ENCODE measurements around the gene SLC25A21.
"Not testable (repeated sequence)": the region's sequence is repeated elsewhere in the genome, so short reads cannot be mapped to it uniquely, and the experiment has no call there.

Gene SLC25A21

DNA sequence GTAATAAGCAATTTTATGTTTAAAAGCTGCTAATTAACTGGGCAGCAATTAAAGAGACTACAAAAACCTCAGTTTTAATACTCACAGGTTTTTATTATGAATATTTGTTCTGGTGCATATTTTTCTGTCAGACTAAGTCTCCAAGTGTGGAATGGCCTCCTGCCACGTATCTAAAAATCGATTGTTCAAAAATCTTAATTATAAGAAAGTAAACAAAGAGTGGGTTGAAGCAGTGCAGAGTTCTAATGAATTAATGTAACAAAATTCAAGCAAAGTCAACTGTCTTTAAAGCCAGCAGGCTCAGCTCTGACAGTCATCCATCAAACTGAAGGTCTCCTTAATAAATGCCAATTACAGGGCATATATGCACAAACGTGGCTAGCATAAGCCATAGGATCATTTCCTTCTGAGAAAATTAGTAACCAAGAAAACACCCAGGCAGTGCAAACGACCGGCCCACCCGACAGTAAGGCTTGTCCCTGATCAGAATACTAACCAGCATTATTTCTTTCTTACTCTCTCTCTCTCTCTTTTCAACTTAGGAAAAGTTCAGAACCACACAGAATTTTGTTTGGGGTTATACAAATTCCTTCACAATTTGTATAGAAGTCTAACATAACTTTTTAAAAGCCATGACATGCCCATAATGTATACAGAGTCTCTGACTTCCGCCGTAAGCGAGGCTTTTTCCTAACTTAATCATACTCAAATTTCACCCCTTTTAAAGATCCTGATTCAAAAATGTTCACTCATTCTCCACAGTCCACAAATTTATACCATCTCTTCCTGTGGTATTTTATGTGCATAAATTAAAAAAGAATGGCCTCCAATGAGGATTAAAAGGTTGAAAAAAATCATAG is 83.8 kb downstream of the SLC25A21 start:
- no peak for DNase-seq (ENCODE audit: low read depth)

DNA sequence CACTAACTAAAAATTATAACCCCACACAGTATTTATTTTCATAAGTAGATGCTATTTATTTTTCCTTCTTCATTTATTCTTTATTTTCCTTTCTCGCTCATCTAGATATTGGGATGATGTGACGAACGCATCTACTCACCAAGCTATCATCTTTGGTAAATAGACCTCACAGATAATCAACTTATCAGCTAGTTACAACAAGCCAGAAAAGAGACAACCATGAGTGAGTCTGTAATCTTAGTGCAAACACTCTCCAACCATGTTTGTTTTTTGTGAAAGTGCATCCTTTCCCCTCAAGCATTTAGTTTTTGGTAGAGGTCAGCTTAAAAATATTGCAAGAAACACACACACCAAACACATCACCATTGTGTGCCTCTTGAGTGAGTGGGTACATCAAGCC is 84.9 kb downstream of the SLC25A21 start:
- DNase-seq (ENCODE audit: low read depth) = no peak

DNA sequence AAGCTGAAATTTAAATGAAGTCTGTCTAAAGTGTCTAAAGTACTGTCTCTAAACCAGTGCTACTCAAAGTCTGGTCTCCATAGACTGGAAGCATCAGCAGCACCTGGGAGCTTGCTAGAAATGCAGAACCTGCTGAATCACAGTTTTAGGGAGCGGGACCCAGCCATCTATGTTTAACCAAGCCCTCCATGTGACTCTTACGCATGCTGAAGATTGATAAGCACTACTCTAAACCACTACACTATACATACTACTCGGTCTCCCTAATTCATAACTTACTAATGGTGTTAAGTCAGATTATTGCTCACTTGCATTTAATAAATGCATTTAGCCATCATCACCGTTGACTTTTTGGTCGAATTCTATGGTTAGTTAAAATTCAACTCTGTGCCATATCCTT is 88.8 kb downstream of the SLC25A21 start:
- no peak for DNase-seq (ENCODE audit: low read depth)

DNA sequence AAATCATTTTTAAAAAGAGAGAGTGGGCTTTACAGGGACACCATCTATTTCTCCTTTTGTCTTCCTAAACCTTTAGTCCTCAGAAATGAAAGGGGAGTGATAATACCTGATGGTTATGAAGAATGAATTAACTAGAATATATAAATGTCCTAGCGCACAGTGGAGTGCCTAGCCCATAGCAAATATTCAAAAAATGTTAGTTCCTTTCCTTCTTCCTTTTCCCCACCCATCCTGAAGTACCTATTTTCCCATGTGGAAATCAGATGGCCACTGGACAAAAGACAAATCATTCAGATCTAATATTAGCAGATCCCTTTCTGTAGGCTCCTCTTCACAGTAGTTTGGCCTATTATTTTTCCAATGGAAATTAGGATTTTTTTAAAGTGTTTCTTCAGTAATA is 90.0 kb downstream of the SLC25A21 start:
- no peak for DNase-seq (ENCODE audit: low read depth)

DNA sequence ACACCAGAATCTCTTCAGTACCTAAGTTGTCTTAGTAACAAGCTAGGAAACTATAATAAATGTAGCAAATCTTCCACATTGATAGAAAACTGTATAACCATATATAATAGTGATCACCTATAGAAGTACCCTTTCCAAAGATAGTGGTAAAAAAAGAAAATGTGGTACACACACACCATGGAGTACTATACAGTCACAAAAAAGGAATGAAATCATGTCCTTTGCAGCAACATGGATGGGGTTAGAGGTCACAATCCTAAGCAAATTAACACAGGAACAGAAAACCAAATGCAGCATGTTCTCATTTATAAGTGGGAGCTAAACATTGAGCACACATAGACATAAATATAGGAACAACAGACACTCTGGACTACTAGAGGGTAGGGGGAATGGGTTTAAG is 90.5 kb downstream of the SLC25A21 start:
- no peak for DNase-seq (ENCODE audit: low read depth)

DNA sequence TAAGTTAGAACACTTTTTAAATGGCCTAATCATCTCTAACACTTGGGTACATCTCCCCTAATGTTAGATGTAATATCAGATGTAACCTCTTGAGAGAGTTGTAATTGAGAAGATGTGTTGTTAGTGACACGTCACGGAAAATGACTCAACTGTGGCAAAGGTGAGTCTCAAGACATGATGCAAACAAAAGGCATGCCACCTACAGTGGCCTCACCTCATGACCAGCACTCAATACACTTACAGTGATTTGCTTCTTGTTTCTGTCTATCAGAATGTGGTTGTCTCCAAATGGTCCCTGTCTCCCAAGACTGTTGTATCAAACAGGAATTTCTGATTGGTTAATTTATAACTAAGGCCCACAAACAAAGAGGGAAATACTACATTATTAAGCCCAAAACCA is 91.2 kb downstream of the SLC25A21 start:
- DNase-seq (ENCODE audit: low read depth) = no peak

DNA sequence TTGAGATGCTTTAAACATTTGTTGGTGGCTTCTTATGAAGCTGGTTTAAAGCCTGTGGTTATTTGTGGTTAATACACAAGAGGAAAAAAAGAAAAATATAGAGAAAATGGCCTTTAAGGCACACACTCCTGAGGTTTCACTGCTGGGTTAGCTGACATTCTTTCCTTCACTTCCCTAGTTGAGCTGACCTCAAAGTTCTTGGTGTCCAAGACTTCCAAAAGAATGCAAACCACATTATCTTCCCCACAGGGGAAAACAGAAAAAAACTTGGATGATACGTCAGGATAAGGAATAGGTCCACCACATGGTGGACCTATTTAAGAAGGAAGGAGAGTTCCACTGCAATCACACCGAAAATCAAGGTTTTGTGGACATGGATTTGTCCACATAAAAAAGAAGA is 94.3 kb downstream of the SLC25A21 start:
- DNase-seq (ENCODE audit: low read depth) = no peak

DNA sequence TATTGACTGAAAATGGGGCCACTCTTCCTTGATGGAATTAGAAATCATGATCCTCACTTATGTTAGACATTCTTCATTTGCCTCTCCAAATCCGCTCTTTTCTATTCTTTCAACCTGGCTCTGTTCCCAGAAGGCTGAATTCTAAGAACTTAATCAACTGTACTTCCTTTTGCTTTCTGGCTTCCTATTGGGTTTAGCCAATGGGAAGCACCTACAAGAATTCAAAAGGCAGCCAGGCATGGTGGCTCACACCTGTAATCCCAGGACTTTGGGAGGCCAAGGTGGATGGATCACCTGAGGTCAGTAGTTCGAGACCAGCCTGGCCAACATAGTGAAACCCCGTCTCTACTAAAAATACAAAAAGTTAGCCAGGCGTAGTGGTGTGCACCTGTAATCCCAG is 98.1 kb downstream of the SLC25A21 start:
- not testable (repeated sequence) for DNase-seq (ENCODE audit: low read depth)

DNA sequence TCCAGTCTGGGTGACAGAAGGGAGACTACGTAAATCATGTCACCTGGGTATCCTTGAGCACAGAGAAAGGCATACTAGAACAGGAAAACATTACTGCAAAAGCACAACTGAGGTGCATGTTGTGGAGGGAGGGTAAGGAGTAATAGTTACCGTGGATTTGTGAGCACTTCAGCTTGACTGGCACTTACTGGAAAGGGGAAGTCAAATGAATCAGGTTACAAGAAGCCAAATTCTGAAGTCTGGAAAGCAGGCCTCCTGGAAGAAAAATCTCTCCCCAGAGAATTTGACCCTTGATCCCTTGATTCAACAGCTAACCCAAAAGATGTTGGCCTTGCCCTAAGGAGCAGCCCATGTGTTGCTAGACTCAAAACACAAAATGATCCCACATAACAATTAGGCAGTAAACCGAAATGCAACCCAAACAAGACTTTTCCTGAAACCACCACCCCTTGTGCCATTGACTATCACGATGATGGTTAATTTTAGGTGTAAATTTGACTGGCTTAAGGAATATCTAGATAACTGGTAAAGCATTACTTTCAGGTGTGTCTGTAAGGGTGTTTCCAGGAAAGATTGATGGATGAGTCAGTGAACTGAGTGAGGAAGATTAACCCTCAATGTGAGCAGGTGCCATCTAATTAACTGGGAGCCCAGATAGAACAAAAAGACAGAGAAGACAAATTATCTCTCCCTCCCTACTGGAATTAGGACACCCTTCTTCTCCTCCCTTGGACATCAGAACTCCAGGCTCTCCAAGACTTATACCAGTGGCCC is 108.8 kb downstream of the SLC25A21 start:
- no peak for DNase-seq (ENCODE audit: low read depth)

DNA sequence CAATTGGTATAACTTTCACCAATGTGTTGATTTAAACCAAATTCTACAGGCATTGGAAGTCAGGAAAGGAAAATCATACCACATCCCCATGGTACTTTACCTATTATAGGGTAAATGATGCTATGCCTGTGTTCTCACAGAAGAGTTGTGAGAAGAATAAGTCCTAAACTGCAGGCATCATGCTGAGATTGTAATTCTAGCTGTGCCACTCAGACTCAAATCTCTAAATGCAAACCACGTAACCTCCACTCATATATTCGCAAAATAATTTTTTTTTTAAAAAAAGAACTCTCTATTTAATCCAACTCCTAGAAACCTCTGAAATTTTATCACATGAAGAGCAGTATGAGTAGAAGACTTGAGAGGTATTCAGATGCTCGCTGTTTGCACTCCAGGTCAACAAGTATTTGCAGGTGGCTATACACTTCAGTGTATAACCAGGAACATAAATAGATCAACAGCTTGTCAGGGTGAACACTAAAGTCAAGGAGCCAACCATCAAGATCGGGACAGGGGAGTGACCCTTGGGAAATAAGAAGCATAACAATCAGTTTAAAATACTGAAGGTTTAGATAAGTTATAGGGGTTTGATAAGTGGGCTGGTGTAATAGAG is 110.1 kb downstream of the SLC25A21 start:
- DNase-seq (ENCODE audit: low read depth) = no peak

DNA sequence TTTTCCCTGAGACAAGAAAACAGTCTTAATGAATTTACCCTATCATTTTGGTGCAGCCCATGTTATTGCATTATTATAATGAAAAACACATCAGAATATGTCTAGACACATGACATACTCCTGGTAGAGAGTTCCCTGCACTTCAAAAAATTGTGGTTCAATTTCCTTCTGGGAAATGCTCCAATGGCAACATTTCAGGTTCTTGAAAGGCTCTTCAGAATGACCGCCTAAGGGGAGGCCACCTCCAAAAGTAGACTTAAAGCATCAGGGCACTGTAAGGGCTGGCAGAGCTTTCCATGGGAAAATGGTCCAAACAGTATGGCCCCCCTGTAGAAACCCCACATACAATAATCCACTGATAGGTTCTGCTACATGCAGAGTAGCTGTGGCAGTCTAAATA is 110.7 kb downstream of the SLC25A21 start:
- no peak for DNase-seq (ENCODE audit: low read depth)

DNA sequence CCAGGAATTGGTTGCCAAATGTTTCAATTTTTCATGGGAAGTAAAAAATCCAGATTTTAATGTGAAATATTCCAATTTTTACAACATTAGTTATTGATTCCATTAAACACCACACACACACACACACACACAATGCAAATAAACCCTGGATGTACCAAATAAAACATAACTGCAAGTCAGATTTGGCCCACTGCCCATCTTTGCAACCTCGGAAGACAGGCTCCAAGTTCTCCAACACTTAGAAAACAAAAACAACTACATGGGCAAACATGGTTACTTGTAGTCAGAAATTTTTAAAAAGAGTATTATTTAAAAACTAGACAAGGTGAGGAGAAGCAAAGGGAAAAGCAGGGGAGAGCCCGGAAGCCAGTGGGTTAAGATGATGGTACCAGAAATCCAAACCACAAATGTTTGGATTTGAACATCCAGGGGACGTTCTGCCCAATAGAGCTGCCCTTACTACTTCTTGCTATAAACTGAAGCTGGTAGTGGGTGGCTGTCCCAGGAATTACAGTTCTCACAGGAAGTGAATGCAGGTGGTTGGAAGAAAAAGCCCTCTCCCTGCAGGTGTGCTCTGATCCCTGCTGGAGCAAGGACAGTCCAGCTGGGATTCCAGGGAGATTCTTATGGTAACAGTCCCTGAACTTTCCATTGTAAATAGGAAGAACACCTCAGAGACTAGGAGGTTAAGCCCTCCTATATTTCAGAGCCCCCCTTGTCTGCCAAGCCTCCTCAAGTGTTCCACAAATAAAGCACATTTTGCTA is 111.7 kb downstream of the SLC25A21 start:
- DNase-seq (ENCODE audit: low read depth) = no peak

DNA sequence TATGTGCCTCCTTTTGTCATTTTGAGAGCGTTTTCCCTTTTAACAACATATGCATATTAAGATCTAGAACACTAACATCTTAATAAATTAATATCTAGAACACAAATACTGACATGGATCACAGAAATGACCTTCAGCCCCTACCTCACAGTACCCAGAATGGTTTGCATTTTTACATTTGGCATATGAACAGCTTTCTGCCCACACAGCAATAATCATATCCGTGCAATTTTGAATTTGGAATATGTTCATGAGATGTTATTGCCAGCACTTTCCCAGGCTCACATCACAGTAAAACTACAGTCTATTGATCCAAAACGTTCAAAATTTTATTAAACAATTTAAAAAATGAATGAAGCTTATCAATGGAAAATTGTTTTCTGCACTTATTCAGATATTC is 114.6 kb downstream of the SLC25A21 start:
- DNase-seq (ENCODE audit: low read depth) = no peak

DNA sequence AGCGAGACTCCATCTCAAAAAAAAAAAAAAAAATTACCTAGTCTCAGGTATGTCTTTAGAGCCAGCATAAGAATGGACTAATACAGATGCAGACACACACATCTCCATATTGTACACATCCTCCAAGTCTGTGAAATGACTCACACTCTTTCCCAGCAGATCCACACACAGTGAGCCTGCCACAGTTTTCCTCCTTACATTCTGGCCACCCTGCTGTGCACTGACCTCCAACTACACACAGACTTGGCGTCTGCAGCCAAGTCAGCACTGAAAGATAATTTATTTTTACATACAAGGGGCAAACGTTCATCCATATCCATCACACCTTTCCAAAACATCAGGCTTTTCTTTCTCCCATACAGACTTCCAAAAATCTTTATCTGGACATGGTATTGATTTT is 115.9 kb downstream of the SLC25A21 start:
- no peak for DNase-seq (ENCODE audit: low read depth)

DNA sequence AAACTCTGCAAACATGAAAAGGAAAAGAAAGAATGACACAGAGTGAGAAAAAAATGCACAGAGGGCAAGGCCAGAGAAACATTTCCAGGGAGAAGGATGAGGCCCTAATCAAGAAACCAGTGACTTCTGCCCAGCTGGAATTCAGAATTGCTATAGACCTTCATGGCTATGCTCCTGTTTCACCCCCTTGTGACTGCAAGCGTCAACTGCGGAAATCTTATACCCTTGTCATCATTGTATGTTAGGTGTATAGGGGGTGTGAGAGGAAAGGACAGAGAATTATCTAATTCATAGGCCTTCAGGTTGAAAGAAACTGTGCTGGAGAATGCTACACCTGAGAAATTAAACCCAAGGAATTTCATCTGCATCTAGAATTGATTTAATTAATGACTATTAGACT is 117.5 kb downstream of the SLC25A21 start:
- DNase-seq (ENCODE audit: low read depth) = no peak

DNA sequence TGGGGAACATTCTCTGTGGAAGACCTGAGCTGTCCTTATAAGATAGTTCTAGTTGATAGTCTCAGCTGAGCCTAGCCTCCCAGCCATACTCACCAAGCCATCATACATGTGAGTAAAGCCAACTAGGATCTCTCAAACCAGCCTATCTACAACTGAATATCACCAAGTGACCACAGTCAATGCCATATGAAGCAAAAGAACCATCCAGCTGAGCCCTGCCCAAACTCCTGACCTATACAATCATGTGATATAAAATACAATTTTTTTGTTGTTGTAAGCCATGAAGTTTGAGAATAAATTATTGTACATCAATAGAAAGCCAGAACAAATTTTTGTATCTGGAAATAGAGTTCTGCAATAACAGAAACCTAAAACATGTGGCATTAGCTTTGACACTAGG is 118.3 kb downstream of the SLC25A21 start:
- no peak for DNase-seq (ENCODE audit: low read depth)

DNA sequence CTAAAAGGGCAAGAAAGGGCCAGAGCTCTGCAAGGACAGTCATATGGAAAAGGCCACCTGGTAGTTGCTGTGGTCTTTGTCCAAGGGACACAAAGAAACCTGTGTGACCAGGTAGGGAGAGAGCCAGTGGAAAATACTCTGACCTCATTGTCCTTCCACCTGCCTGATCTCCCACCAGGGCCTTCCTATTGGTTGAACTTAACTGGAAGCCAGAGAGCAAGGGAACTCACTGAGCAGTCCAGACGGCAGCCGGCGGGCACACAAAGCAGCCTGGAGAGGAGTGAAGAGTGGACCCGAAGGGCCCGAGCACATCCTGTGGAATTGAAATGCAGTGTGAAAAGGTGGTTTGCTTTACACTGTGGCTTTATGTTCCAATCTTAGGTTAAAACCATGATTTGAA is 120.7 kb downstream of the SLC25A21 start:
- DNase-seq (ENCODE audit: low read depth) = no peak

DNA sequence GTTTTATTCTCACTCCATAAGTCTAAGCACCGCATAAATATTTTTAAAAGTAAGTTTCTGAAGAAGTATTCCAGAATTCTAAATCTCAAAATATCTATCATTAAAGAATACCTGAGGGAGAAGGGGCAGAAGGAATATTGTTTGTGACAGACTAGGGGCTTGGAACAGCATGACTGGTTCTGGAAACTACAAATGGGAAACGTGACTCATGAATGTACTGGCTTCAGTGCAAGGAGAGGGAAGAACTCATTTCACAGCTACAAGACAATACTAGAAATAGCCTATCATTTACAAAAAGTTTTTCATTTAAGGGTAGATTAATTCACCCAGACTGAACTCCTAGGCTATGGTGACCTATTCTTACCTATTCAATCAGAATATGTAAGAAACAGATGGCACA is 121.3 kb downstream of the SLC25A21 start:
- no peak for DNase-seq (ENCODE audit: low read depth)

DNA sequence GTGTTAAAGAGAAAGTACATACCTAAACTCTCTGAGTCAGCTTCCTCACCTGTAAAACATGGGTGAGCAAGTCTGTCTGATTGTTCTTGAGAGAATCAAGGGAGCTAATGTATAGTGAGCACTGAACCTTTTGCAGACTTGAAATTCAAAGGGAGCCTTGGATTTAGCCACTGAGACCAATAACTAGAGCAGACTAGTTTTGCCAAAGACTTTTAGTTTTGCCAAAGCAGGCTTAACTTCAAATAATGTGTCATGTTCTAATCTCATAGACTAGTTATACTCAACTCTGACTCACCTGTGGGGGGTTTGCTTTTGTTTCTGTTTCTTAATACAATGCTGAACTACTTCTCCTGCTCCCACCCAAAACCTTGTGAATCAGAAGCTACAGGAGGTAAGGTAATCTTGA is 123.7 kb downstream of the SLC25A21 start:
- DNase-seq (ENCODE audit: low read depth) = no peak

DNA sequence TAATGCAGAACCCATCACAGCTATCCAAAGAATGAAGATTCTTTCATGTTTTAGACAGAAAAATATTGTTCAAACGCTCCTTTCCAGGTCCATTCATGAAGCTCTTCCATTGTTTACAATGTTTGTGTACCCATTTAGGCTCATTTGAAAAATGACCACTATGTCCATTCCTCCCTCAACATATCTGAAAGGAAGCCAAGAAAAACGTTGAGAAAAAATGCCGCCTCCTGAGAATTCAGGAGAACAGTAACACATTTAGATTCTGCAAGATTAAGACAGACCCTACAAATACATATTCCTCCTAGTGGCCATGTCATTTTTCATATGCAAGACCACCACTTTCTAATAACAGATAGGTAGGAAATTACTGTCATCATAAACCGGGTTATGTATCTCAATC is 124.4 kb downstream of the SLC25A21 start:
- DNase-seq (ENCODE audit: low read depth) = no peak

DNA sequence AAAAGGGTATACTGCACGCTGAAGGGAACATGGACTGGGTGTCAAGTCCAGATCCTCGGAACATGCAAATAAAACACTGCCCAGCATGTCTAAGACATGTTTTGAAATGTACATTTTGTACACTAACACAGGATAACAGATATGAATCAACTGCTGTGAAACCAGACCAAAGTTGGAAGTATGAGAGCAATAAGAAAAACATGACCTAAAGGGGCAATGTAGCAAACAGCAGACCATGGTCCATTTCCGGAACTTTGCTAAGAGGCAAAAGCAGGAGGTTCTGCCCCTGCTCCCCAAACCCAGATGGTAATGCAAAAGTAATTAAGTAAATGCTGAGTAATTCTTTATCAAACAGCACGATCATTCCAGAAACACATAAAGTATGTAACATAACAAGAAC is 125.2 kb downstream of the SLC25A21 start:
- no peak for DNase-seq (ENCODE audit: low read depth)

DNA sequence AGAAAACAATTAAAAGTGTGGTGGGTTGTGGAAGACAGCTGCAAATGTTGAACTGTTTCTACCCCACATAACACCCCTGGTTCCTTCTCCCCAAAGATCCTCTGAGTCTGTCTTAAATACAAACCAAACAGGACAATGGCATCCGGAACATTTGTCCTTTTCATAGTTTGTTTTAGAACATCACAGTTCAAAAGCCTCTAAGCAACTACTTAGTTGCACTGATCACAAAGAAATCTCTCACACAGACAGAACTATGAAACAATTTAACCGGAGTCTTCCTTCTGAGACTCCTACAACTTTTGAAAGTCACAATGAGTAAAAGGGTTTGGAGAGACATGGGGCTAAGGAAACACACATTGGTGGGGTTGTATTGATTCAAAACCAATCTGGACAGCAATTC is 125.6 kb downstream of the SLC25A21 start:
- no peak for DNase-seq (ENCODE audit: low read depth)

Measured in stimulated activated CD8-positive, alpha-beta memory T cell treated with anti-CD3 and anti-CD28 coated beads, Interleukin-15, amount 100 ng/mL, for 1 hour (primary cell).